SU-DHL-6 (cell line): Measurements from ENCODE around the gene BTBD9.

Source experiments
- EZH2phosphoT487 ChIP-seq: fragments of 200-600 bp; sonication (generic), shearing (Covaris generic); conservative IDR thresholded peaks from 2 replicates; pipeline ENCODE4 v1.6.1; 2018; ENCODE audit warnings: mild to moderate bottlenecking, antibody characterized with exemption, low read length, moderate library complexity, mixed read lengths
- TF ChIP-seq, protein P1 (sequence below): fragments of 200-600 bp; sonication (generic); IDR thresholded peaks from one replicate; pipeline ENCODE4 v1.5.1; 2017; ENCODE audit warnings: antibody characterized with exemption, mild to moderate bottlenecking, low read length, moderate library complexity; ENCODE audit not compliant: insufficient read depth, poor library complexity, severe bottlenecking

DNA sequence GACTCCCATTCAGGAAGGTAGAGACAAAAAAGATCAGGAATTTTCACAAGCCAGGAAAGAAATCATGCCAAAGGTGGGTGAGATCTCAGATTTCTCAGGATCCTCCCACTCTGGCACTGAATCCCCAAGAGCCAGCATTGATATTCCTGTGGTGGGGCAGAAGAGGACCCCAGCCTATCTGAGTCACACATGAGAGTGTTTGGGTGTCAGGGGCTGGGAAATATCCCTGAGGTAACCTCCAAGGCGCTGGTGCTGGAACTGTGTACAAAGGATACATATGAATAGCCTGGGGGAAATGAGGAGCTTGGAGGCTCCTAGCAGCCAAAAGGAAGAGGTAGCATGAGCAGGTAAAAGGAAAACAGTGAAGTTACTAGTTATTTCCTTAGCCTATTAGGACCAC, 369.4 kb downstream of the BTBD9 start:
- TF ChIP-seq, protein P1, sequence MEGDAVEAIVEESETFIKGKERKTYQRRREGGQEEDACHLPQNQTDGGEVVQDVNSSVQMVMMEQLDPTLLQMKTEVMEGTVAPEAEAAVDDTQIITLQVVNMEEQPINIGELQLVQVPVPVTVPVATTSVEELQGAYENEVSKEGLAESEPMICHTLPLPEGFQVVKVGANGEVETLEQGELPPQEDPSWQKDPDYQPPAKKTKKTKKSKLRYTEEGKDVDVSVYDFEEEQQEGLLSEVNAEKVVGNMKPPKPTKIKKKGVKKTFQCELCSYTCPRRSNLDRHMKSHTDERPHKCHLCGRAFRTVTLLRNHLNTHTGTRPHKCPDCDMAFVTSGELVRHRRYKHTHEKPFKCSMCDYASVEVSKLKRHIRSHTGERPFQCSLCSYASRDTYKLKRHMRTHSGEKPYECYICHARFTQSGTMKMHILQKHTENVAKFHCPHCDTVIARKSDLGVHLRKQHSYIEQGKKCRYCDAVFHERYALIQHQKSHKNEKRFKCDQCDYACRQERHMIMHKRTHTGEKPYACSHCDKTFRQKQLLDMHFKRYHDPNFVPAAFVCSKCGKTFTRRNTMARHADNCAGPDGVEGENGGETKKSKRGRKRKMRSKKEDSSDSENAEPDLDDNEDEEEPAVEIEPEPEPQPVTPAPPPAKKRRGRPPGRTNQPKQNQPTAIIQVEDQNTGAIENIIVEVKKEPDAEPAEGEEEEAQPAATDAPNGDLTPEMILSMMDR, result no peak
- no peak for TF ChIP-seq EZH2phosphoT487
